ENCODE data around the gene ZNF215. TPM values are rescaled to one million over a fixed set of nuclear protein-coding genes. Genes with fewer than 3 reads are reported as not detected.
"Not testable (repeated sequence)": the region's sequence is repeated elsewhere in the genome, so short reads cannot be mapped to it uniquely, and the experiment has no call there.

Gene ZNF215
- polyA plus RNA-seq, 3 donors, result 0.08 TPM; not detected in 2

GRCh38 chr11:6882751-6883150 is 43.5 kb upstream of the ZNF215 start:
- no peak overlapping the region for H3K4me3 ChIP-seq (replicated peaks in 1 of 3; ENCODE audit: low read depth in 2 of 3, low read length in 3 of 3)
- TF ChIP-seq, protein P1, sequence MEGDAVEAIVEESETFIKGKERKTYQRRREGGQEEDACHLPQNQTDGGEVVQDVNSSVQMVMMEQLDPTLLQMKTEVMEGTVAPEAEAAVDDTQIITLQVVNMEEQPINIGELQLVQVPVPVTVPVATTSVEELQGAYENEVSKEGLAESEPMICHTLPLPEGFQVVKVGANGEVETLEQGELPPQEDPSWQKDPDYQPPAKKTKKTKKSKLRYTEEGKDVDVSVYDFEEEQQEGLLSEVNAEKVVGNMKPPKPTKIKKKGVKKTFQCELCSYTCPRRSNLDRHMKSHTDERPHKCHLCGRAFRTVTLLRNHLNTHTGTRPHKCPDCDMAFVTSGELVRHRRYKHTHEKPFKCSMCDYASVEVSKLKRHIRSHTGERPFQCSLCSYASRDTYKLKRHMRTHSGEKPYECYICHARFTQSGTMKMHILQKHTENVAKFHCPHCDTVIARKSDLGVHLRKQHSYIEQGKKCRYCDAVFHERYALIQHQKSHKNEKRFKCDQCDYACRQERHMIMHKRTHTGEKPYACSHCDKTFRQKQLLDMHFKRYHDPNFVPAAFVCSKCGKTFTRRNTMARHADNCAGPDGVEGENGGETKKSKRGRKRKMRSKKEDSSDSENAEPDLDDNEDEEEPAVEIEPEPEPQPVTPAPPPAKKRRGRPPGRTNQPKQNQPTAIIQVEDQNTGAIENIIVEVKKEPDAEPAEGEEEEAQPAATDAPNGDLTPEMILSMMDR (IDR thresholded peaks at IDR 0.05), result no peak
- H3K9me3 Mint-ChIP-seq, result peaks cover 0 to 4% (median 2%) of the 10 kb centered on the region in 7 donors
- H3K4me1 Mint-ChIP-seq, result no peaks in the 10 kb centered on the region
- H3K4me3 Mint-ChIP-seq, result no peak overlapping the region
- H3K27me3 ChIP-seq (ENCODE audit: control insufficient read depth in 2 of 2, insufficient read depth in 2 of 2, low read length in 2 of 2), result no peaks in the 10 kb centered on the region
- no peak overlapping the region for H3K9ac ChIP-seq (ENCODE audit: insufficient read depth, low read length, poor library complexity, severe bottlenecking)
- H3K36me3 Mint-ChIP-seq, result no peaks in the 10 kb centered on the region
- H3K79me2 ChIP-seq (ENCODE audit: insufficient read depth, low read length), result no peaks in the 10 kb centered on the region
- no peaks in the 10 kb centered on the region for H3K9me3 ChIP-seq (replicated peaks in 1 of 2; ENCODE audit: control insufficient read depth in 1 of 2, insufficient read depth in 1 of 2, low read length in 2 of 2)
- intact Hi-C loops (cut with micrococcal nuclease), result no loop called here
- H3K4me2 ChIP-seq (replicated peaks; ENCODE audit: extremely low read depth, low read length, poor library complexity, severe bottlenecking), result no peak overlapping the region
- H4K20me1 ChIP-seq (ENCODE audit: insufficient read depth, low read length), result no peaks in the 10 kb centered on the region
- no peak overlapping the region for H3K27ac Mint-ChIP-seq
- H3K27ac ChIP-seq (ENCODE audit: low read depth in 1 of 2, low read length in 2 of 2), result no peak overlapping the region
- DNase-seq, result no peak
- H2AFZ ChIP-seq (ENCODE audit: insufficient read depth, low read depth, low read length, poor library complexity, severe bottlenecking), result no peak overlapping the region
- H3K27me3 Mint-ChIP-seq (ENCODE audit: low read depth in 3 of 3), result peaks cover 2 to 12% (median 3%) of the 10 kb centered on the region in 3 donors
- H3K4me1 ChIP-seq (ENCODE audit: control insufficient read depth in 1 of 2, insufficient read depth in 2 of 2, low read length in 2 of 2), result no peaks in the 10 kb centered on the region
- H3K36me3 ChIP-seq (replicated peaks in 1 of 2; ENCODE audit: control insufficient read depth in 1 of 2, insufficient read depth in 2 of 2, low read length in 2 of 2), result no peaks in the 10 kb centered on the region

DNA sequence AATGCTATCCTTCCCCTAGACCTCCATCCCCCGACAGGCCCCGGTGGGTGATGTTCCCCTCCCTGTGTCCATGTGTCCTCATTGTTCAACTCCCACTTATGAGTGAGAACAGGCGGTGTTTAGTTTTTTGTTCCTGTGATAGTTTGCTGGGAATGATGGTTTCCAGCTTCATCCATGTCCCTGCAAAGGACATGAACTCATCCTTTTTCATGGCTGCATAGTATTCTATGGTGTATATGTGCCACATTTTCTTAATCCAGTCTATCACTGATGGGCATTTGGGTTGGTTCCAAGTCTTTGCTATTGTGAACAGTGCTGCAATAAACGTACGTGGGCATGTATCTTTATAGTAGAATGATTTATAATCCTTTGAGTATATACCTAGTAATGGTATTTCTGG is 38.5 kb upstream of the ZNF215 start:
- H3K79me2 ChIP-seq (ENCODE audit: insufficient read depth, low read length); DNase-seq; H3K27ac ChIP-seq (ENCODE audit: low read depth in 1 of 2, low read length in 2 of 2); H3K4me2 ChIP-seq (replicated peaks; ENCODE audit: extremely low read depth, low read length, poor library complexity, severe bottlenecking); H3K9me3 Mint-ChIP-seq; H3K9ac ChIP-seq (ENCODE audit: insufficient read depth, low read length, poor library complexity, severe bottlenecking); H4K20me1 ChIP-seq (ENCODE audit: insufficient read depth, low read length); H3K36me3 Mint-ChIP-seq; H3K27ac Mint-ChIP-seq; H3K4me3 ChIP-seq (replicated peaks in 1 of 3; ENCODE audit: low read depth in 2 of 3, low read length in 3 of 3); H2AFZ ChIP-seq (ENCODE audit: insufficient read depth, low read depth, low read length, poor library complexity, severe bottlenecking); H3K4me1 Mint-ChIP-seq; intact Hi-C loops (cut with micrococcal nuclease); H3K36me3 ChIP-seq (replicated peaks in 1 of 2; ENCODE audit: control insufficient read depth in 1 of 2, insufficient read depth in 2 of 2, low read length in 2 of 2); H3K27me3 ChIP-seq (ENCODE audit: control insufficient read depth in 2 of 2, insufficient read depth in 2 of 2, low read length in 2 of 2); H3K4me1 ChIP-seq (ENCODE audit: control insufficient read depth in 1 of 2, insufficient read depth in 2 of 2, low read length in 2 of 2); H3K9me3 ChIP-seq (replicated peaks in 1 of 2; ENCODE audit: control insufficient read depth in 1 of 2, insufficient read depth in 1 of 2, low read length in 2 of 2); H3K4me3 Mint-ChIP-seq: not testable (repeated sequence)
- H3K27me3 Mint-ChIP-seq (ENCODE audit: low read depth in 3 of 3), result peaks cover 2 to 10% (median 3%) of the 10 kb centered on the region in 3 donors
- no CpG with 5 or more reads among the region's 5 CpGs for WGBS (ENCODE audit: insufficient coverage)
